Activated gamma-delta T cell treated with anti-CD3 and anti-CD28 coated beads, Interleukin-2, amount 50 U/mL, for 16 hours (primary cell): ENCODE measurements around the gene SGTB.

ENCODE experiments used
- DNase-seq: peaks from one replicate; pipeline ENCODE4 v3.0.0-alpha.2; 2020; ENCODE audit warnings: low read depth

Gene SGTB, protein sequence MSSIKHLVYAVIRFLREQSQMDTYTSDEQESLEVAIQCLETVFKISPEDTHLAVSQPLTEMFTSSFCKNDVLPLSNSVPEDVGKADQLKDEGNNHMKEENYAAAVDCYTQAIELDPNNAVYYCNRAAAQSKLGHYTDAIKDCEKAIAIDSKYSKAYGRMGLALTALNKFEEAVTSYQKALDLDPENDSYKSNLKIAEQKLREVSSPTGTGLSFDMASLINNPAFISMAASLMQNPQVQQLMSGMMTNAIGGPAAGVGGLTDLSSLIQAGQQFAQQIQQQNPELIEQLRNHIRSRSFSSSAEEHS

GRCh38 chr5:65721720-65722574 is at the start of gene SGTB, which contains the start of gene NLN:
TSS of gene SGTB (minus strand) at chr5:65722109. CDS start at chr5:65720807, 1,302 bp downstream.
TSS of gene NLN (plus strand) at chr5:65722205. CDS start at chr5:65722374, 169 bp downstream.
- DNase-seq: peak; percentile 76

GRCh38 chr5:65771266-65771665 is 49.4 kb upstream of the SGTB start:
- DNase-seq: no peak

- DNase-seq: no peak
These were observed 47.6 kb upstream of the SGTB start for GRCh38 chr5:65769539-65769938.

DNA sequence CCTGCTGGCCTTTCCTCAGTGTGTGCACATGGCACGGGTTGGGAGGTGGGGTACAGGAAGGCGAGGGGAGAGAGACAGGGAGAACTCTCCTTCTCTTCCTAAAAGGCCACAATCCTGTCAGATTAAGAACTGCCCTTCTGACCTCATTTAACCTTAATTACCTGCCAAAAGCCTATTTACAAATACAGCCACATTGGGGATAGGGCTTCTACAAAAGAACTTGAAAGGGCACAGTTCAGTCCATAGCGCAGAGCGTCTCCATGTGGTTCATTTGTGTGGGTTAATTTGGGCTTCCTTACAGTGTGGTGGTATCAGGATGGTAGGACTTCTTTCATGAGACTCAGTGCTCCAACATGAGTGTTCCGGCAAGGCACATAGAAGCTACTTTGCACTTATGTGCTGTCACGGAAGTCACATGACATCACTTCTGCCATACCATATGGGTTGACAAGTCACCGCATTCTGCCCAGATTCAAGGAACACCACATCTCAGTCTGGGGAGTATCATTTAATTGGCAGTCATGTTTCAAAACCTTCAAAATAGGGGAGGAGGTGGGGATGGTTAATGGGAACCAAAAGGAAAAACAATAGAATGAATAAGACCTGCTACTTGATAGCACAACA is 46.9 kb upstream of the SGTB start:
- DNase-seq: no peak

GRCh38 chr5:65767565-65767964 is 45.7 kb upstream of the SGTB start:
- no peak for DNase-seq

DNA sequence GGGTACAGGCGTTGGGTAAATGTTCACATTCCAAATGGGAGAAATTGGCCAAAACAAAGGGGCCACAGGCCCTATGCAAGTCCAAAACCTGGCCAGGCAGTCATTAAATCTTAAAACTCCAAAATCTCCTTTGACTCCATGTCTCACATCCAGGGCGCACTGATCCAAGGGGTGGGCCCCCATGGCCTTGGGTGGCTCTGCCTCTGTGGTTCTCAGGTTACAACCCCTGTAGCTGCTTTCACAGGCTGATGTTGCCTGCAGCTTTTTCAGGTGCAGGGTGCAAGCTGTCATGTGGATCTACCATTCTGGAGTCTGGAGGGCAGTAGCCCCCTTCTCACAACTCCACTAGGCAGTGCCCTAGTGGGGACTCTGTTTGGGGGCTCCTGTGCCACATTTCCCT is 44.9 kb upstream of the SGTB start:
- no peak for DNase-seq

GRCh38 chr5:65766175-65766574 is 44.3 kb upstream of the SGTB start:
- DNase-seq: no peak

DNA sequence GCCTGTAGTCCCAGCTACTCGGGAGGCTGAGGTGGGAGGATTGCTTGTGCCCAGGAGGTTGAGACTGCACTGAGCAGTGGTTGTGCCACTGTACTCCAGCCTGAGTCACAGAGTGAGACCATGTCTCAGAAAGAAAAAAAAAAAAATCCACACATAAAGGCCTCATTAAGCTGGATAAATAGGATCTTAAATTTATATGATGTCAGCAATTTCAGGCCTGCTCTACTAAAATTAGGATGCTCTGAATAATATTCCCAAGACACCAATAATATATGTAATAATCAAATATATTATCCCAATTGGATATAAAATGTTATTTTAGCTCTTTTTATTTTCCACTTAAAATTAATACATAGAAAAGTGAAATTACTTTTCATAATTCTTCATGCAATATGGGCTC is 43.7 kb upstream of the SGTB start:
- DNase-seq: no peak

DNA sequence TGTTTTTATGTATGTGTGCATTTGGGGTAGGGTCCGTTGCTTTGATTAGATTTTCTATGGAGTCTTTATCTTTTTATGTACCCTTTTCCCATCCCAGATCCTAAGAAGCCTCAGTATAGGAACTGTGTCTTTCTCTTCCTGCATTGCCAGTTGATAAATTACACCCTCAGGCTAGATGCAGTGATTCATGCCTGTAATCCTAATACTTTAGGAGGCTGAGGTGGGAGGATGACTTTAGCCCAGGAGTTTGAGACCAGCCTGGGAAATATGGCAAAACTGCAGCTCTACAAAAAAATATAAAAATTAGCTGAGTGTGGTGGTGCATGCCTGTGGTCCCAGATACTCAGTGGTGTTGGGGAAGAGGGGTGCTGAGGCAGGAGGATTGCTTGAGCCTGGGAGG is 40.3 kb upstream of the SGTB start:
- DNase-seq: no peak

- DNase-seq: peak; percentile 25
These were observed 38.8 kb upstream of the SGTB start for GRCh38 chr5:65760504-65761275.

DNA sequence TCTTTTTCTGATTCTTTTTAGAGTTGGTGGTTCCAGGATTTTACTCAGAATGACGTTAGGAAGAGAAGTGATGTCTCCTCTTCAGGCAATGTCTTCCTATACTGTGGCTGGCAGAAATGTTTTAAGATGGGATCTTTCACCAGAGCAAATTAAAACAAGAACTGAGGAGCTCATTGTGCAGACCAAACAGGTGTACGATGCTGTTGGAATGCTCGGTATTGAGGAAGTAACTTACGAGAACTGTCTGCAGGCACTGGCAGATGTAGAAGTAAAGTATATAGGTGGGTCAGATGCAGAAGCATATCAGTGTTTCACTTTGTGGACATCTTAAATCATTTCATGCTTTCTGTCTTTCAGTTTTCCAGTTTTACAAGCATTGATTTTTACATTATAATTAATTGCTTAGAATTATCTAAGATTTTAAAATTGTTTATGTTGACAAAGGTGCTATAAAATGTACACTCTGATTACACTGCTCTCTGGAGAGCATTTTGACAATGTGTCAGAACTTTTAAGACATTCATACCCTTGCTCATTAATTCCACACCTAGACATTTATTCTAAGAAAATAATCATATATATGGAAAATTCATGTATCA is 36.7 kb upstream of the SGTB start:
- DNase-seq: no peak

- DNase-seq: no peak
These were observed 31.3 kb upstream of the SGTB start for GRCh38 chr5:65753189-65753588.

GRCh38 chr5:65750938-65751337 is 29.0 kb upstream of the SGTB start:
- no peak for DNase-seq

DNA sequence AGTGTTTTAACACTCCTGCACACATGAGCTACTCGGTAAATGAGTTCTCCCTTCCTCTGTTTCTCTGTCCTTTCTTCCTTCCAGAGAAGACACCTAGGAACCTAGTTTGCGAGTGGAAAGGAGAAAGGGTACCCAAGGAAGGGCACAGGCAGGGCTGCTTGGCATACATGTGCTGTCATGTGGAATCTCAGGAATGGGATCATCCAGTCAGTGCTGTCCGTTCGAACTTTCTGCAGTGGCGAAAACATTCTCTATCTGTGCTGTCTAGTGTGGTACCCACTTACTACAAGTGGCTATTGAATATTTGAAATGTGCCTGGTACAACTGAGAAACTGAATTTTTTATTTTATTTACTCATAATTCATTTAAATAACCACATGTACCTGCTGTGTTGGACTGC is 28.0 kb upstream of the SGTB start:
- DNase-seq: no peak

DNA sequence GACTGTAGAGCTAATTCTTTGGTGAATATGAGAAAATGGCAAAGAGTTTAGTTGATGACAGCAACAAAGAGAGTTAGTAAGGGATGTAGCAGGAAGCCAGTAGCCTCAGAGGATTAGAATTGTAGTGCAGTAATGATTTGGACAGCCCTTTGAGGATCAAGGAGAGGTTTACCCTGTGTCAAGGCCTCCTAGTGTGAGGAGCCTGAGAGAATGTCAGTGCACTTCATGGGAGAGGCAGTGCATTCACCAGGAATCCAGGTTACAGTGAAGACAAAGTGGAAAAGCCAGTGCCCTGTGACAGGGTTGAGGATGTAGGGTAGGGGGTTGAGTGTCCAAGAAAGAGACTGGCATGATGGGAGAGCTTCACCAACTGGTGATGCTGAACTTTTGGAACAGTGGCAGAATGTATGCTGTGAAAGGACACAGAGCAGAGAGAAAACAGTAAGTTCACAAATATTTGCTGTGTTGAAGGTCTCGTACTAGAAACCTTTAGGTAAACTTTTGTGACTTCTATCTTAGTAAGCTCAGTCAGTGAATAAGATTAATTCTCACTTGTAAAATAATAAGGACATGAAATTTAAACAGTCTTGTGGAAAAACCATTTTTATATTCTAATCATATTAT is 27.4 kb upstream of the SGTB start:
- DNase-seq: no peak

GRCh38 chr5:65742565-65743231 is 20.8 kb upstream of the SGTB start:
- DNase-seq: no peak

- no peak for DNase-seq
These were observed 17.3 kb upstream of the SGTB start for GRCh38 chr5:65739162-65739561.

DNA sequence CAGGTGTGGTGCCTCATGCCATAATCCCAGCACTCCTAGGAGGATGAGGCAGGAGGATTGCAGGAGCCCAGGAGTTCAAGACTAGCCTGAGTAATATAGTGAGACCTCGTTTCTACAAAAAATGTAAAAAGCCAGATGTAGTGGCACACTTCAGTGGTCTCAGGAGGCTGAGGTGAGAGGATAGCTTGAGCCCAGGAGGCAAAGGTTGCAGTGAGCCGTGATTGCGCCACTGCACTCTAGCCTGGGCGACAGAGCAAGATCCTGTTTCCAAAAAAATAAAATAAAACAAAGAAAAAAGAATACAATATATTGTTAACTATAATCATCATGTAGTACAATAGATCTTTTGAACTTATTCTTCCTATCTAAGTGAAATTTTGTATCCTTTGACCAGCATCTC is 16.4 kb upstream of the SGTB start:
- DNase-seq: no peak

DNA sequence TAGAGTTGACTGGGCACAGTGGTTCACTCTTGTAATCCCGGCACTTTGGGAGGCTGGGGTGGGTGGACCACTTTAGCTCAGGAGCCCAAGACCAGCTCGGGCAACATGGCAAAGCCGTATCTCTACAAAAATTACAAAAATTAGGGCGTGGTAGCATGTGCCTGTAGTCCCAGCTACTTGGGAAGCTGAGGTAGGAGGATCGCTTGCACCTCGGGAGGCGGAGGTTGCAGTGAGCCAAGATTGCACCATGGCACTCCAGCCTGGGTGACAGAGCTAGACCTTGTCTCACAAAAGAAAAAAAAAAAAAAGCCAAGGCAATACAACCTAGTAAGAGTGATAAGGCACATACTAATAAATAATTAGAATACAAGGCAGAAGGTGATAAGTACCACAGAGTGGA is 15.9 kb upstream of the SGTB start:
- no peak for DNase-seq

DNA sequence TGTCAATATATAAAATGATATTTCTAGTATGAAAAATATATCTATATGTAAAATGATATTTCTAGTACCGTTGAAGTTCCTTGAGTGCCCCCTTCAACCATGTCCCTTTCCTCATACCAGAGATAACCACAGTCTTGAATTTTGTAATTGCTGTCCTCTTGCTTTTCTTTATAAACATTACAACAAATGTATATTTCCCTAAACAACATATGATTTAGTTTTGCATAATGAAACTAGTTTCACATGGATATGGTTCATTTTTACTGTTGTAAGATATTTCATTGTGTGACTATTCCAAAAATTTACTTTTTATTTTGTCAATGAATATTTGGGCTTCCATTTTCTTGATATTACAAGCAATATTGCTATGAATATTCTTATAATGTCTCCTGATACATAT is 14.1 kb upstream of the SGTB start:
- DNase-seq: no peak

GRCh38 chr5:65734921-65735320 is 13.0 kb upstream of the SGTB start:
- DNase-seq: no peak
